ENCODE results near the gene CRIP1. TPM values are rescaled to one million over a fixed set of nuclear protein-coding genes. Genes with fewer than 3 reads are reported as not detected.

CRIP1 gene, protein sequence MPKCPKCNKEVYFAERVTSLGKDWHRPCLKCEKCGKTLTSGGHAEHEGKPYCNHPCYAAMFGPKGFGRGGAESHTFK
- 100 to 1,000 TPM in 1 of 4 donors, 10 to 100 TPM in 3; 33.8 to 239 (median 37.8) TPM for total RNA-seq

DNA sequence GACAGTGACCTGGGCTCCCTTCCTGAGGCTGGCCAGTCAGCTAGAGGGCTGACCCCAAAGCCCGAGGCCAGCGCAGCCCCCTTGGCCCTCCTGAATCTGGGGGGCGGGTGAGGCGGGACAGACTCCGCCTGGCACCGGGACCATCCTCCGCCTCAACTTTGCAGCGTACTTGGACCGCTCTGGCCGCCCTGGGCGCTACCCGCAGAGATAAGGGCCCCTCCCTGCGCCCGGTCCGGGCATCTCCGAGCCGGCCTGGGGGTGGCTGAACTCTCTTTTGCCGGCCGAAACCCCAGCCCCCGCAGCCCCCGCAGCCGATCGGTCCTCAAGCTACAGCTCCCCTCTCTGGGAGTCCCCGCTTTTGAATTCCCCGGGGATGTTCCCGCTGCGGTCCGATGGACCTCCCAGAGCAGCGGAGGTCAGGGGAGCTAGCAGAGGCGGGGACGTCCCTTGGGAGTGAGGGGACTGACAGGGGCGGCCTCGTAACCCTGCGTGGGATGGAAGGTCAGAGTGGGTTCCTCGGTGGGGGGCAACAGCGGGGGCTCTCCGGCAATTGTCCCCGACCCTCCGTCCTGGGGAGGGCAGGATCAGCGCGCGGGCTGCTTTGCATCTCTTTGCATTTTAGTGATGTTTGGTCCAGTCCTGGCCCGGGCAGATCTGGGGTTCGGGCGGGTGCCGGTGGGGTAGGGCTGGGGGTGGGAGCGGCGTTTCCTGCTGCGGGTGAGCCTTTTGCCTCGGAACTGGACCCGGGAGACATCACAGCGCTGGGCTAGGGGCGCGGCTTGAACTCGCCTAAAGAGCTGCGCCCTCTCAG lies at the start of gene CRIP1:
CRIP1 (plus strand) TSS at position 724 of the 811 bp plus-strand sequence. CDS start 374 bp downstream, outside the sequence.
- H3K27ac ChIP-seq, result peak within 1 kb of the TSS; percentile 87 to 99 (median 92)
- DNase-seq, result peak; percentile 43 to 81 (median 75)
- peaks cover 0 to 8% (median 0%) of the 10 kb centered on the region in 3 donors for H3K36me3 ChIP-seq
- H3K9me3 ChIP-seq, result no peaks in the 10 kb centered on the region
- peak within 1 kb of the TSS; percentile 60 to 74 (median 60) for H3K4me3 ChIP-seq
- H3K4me1 ChIP-seq, result peaks cover 16 to 80% (median 44%) of the 10 kb centered on the region in 4 donors
- H3K27me3 ChIP-seq, result no peaks in the 10 kb centered on the region
- TF ChIP-seq, protein P1, sequence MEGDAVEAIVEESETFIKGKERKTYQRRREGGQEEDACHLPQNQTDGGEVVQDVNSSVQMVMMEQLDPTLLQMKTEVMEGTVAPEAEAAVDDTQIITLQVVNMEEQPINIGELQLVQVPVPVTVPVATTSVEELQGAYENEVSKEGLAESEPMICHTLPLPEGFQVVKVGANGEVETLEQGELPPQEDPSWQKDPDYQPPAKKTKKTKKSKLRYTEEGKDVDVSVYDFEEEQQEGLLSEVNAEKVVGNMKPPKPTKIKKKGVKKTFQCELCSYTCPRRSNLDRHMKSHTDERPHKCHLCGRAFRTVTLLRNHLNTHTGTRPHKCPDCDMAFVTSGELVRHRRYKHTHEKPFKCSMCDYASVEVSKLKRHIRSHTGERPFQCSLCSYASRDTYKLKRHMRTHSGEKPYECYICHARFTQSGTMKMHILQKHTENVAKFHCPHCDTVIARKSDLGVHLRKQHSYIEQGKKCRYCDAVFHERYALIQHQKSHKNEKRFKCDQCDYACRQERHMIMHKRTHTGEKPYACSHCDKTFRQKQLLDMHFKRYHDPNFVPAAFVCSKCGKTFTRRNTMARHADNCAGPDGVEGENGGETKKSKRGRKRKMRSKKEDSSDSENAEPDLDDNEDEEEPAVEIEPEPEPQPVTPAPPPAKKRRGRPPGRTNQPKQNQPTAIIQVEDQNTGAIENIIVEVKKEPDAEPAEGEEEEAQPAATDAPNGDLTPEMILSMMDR (IDR thresholded peaks at IDR 0.05), result no peak
- TF ChIP-seq POLR2A (IDR thresholded peaks at IDR 0.05), result no peak

DNA sequence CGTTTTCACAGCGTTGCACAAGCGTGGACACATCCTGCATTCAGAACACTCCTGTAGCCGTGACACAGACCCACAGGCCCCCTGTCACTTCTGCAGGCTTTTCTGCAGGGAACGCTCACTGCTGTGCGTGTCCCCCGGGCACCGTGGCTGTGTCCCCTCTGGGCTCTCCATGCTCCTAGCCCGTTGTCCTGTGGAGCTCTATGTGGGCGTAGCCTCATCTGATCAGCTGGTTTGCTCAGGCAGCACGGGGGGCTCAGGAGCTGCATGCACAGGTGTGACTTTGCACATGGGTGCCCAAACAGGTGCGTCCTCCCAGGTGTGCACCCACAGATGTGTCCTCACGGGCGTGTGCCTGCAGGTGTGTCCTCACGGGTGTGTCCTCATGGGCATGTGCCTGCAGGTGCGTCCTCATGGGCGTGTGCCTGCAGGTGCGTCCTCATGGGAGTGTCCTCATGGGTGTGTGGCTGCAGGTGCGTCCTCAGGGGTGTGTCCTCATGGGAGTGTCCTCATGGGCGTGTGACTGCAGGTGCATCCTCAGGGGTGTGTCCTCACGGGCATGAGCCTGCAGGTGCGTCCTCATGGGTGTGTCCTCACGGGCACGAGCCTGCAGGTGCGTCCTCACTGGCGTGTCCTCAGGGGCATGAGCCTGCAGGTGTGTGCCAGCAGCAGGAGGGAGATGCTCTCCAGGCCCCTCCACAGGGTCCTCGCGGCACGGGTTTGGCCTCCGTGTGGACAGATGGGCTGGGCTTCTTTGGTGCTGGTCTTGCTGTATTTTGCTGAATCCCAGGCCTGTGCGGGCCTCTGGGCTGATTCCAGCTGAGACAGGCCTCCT lies 49.6 kb upstream of the CRIP1 start:
- peak in 1 of 3 donors; percentile 76 for DNase-seq
- Histone ChIP-seq H3K9me3 (no peaks in the 10 kb centered on the region), H3K27ac (no peak overlapping the region), H3K27me3 (no peaks in the 10 kb centered on the region), H3K4me3 (no peak overlapping the region), H3K36me3 (peaks cover 0 to 1% (median 0%) of the 10 kb centered on the region in 3 donors), H3K4me1 (peaks cover 0 to 6% (median 0%) of the 10 kb centered on the region in 4 donors)
- TF ChIP-seq POLR2A (IDR thresholded peaks at IDR 0.05), result no peak
- TF ChIP-seq, protein P1 (IDR thresholded peaks at IDR 0.05), result no peak

DNA sequence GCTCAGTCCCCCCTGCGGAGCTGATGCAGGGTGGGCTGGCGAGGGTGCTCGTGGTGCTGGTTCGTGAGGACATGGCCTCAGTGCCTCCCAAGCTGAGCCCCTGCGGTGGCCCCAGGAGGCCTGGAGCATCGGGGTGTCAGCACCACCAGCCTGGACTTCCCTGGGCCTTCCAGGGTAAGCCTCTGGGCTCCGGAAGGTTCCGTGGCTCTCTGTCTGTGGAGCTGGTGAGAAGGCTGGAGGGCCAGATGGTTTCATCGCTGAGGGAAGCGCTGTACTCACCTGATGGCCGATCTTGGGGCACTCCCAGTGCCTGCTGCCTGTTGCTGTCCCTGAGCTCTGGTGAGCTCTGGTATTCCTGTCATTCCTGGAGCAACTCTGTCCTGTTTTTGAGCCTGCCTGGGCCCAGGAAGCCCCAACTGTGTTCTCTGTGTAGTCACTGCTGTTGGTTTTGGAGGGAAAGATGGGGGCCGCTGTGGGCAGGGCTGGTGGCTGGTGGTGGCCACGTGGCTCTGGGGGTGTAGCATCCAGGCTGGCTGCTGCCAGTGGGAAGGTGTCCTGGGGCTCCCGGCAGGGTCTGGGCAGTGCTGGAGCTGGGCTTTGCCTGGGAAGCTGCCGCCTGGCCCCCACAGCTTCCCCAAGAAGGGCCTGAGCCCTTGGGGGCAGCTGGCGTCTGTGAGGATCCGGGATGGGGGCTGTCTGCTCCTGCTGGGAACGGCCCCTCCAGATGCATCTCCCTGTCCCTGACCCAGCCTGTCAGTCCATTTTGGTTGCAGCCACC lies 48.8 kb upstream of the CRIP1 start:
- no peak for DNase-seq
- TF ChIP-seq POLR2A (IDR thresholded peaks at IDR 0.05), result no peak
- TF ChIP-seq, protein P1 (IDR thresholded peaks at IDR 0.05), result no peak
- peaks cover 0 to 6% (median 0%) of the 10 kb centered on the region in 4 donors for H3K4me1 ChIP-seq
- H3K4me3 ChIP-seq, result no peak overlapping the region
- H3K36me3 ChIP-seq, result peaks cover 0 to 6% (median 0%) of the 10 kb centered on the region in 3 donors
- H3K27ac ChIP-seq, result no peak overlapping the region
- H3K9me3 ChIP-seq, result no peaks in the 10 kb centered on the region
- no peaks in the 10 kb centered on the region for H3K27me3 ChIP-seq

DNA sequence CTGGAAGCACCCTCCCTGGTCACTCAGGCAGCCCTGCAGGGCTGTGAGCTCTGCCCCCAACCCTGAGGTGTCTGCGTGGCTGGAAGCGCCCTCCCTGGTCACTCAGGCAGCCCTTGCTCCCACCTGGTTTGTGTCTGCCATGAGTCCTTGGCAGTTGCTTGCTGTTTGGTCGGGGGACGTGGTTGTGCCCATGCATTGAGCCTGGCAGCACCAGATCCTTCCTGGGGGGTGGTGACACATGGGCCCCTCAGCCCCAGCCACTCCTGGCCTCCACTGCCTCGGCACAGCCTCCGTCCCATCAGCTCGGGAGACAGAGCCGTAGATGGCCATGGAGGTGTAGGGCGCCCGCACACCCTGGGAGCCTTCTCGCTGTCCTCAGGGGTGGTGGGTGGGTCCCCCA lies 47.5 kb upstream of the CRIP1 start:
- no peak for DNase-seq
- H3K9me3 ChIP-seq, result no peaks in the 10 kb centered on the region
- H3K4me1 ChIP-seq, result peaks cover 0 to 6% (median 0%) of the 10 kb centered on the region in 4 donors
- H3K27me3 ChIP-seq, result no peaks in the 10 kb centered on the region
- TF ChIP-seq, protein P1 (IDR thresholded peaks at IDR 0.05), result no peak
- no peak for TF ChIP-seq POLR2A (IDR thresholded peaks at IDR 0.05)
- peaks cover 0 to 6% (median 0%) of the 10 kb centered on the region in 3 donors for H3K36me3 ChIP-seq
- H3K4me3 ChIP-seq, result no peak overlapping the region
- no peak overlapping the region for H3K27ac ChIP-seq
